ENCODE results near the gene HSD17B2.
"Not testable (repeated sequence)": the region's sequence is repeated elsewhere in the genome, so short reads cannot be mapped to it uniquely, and the experiment has no call there.

Gene HSD17B2

DNA sequence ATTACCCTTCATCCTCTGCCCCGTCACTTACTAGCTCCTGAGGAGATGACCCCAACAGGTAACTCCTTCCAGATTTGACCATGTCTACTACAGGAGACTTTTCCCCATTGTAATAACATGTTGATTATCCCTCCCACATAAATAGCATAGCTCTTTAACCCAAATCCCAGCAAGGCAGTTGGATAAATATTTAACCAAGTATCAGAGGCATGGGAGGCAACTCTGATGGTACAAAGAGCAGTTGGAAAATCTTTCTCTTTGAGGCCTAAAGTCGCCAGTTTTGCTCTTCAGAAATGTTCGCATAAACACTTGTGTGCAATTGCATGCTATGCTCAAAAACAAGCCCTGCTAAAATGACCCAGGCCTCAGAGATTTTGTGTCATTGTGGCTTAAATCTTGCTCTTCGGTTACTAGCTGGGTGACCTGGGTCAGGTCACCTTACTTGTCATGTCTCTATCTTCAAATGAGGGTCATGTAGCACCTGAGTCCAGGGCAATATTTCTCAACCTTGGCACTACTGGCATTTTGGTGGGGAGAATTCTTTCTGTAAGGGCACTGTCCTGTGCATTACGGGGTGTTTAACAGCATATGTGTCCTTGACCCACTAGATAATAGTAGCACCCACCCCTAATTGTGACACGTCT lies 48.8 kb downstream of the HSD17B2 start:
- DNase-seq, result no peak

DNA sequence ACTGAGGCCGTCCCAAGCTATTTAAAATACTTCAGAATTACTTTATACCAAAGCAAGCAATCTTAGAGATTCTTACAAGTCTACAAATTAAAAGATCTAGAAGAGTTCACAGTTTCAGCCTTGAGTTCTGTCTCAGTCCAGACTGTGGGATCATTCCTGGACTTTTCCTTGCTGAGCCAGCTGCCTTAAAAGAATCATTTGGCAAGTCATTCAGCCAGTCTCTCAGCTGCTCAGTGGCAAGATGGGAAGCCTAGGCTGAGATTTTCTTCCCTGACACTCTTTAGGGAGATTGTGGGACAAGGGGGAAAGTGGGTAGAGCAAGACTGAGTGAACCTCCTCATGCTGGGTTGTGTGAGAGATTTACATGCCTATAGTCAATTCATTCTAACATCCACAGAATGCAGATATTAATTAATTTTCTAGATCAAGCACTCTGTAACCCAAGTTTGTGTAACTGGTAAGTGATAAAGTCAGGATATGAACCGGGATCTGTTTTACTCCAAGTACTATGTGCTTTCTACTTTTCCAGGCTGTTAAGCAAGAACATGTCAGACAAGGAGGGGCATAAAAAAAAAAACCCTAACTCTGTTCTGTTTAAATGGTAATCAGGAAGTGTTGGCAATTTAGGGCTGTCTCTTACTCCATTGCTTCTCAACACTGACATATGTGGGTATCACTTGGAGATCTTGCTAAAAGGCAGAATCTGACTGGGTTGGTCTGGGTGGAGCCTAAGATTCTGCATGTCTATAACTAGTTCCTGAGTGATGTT lies 50.1 kb downstream of the HSD17B2 start:
- no peak for DNase-seq

DNA sequence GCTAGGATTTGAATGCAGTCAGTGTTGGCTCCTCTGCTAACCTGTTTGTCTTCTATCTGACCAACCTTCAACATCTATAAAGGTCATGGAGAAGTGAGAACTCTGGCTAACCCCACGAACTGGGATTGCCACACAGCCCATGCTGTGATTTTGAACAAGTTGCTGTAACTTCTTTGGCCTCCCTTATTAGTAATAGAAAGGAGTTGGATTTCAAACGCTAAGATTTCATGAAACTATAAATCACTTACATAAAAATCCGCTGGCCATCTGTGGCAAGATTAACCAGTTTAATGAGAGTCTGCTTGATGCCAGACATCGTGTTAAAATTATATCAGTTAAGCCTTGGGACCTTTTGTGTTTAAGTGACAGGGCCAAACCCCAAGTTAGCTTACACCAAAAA lies 53.4 kb downstream of the HSD17B2 start:
- DNase-seq, result no peak

DNA sequence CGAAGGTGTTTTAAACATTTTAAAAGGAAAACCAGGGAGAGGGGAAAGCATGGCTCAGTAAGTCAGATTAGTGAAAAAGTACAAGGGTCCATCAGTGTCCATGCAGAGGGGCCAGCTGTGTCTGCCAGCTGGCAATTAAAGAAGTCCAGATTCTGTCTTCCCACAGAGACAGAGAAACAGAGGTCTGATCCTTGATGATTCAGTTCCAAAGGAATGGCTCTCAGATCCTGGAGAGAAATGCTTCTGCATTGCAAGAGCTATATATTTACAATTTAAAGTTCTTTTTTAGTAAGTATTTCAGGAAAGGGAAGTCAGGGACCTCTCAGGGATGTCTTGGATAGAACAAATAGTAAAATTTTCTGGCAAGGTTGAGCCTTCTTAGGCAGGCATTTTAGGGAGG lies 56.2 kb downstream of the HSD17B2 start:
- DNase-seq, result no peak

DNA sequence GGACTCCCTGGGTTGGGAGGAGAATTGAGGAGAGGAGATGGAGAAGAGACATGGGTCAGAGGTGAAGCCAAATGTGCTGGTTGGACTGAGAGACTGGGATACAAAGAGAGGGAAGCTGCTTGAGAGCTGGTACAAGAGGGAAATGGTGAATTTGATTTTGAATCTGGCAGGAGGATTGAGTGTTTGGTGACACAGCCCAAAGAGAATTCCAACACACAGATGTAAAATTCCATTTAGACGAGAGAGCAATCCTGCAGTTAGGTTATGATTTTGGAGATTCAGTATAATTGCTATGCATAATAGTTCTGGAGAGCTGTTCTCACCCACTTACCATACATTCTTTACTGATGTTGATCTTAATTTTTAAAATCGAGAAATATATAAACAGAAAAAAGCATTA lies 57.7 kb downstream of the HSD17B2 start:
- no peak for DNase-seq

DNA sequence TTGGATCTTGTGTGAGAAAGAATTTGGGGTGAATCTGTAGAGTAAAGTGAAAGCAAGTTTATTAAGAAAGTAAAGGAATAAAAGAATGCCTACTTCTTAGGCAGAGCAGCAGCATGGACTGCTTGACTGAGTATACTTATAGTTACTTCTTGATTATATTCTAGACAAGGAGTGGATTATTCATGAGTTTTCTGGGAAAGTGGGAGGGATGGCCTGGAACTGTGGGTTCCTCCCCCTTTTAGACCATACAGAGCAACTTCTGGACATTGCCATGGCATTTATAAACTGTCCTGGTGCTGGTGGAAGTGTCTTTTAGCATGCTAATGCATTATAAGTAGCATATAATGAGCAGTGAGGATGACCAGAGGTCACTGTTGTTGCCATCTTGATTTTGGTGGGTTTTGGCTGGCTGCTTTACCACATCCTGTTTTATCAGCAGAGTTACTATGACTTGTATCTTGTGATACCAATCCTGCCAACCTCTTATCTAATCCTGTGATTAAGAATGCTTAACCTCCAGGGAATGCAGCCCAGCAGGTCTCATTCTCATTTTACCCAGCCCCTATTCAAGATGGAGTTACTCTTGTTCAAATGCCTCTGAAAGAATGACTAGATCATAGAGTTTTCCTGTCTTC lies 58.7 kb downstream of the HSD17B2 start:
- no peak for DNase-seq

DNA sequence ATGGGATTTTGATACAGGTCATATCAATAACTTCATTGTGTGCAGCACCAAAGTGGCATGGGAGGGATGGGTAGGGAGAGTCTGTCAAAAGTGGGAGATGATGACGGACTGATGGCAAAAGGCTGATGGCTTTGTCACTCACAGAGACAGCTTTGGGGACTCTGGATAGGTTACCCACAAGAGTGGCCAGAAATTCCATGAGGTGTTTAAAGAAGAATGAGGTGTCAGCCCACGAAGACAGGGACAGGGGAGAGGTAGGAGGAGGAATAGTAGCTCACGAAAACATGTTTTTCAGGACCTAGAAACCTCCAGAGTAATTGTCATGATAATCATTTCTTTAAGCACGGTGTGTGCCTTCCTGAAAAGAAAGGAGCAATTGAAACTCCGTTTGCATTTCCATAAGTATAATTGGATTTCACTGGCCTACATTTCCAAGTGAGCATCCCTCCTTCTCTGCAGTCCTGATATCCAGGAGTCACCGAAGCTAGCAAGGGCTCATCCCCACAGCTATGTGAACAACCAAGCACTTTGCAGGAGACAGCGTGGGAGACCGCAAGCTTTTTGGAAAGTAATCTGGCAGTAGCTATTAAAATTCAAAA lies 60.0 kb downstream of the HSD17B2 start:
- DNase-seq, result no peak

DNA sequence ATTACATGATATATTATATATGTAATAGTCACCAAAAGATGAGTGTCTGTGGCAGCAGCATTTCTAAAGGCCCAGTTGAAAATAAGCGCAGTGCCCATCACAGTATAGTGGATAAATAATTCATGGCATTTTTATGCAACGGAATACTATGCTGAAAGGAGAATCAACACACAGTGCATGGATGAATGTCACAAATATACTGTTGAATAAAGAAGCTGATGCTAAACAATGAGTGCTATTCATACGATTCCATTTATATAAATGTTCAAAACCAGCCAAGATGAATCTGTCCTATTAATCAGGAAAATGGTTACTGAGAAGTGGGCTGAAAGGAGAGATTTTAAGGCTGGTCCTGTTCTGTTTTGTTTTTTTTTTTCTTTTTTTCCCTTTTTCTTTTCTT lies 61.6 kb downstream of the HSD17B2 start:
- no peak for DNase-seq

DNA sequence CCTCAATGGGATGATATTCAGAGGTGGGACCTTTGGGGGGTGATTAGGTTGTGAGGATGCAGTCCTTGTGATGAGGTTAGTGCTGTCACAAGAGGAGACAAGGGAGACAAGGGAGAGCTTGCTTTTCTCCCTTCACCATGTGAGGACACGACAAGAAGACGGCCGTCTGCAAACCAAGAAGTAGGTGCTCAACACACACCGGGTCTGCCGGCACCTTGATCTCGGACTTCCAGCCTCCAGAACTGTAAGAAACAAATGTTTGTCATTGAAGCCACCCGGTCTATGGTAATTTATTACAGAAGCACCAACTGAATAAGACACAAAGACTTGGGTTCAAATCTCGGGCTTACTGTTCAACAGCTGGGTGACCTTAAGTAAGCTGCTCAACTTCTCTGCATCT lies 70.1 kb downstream of the HSD17B2 start:
- DNase-seq, result no peak

DNA sequence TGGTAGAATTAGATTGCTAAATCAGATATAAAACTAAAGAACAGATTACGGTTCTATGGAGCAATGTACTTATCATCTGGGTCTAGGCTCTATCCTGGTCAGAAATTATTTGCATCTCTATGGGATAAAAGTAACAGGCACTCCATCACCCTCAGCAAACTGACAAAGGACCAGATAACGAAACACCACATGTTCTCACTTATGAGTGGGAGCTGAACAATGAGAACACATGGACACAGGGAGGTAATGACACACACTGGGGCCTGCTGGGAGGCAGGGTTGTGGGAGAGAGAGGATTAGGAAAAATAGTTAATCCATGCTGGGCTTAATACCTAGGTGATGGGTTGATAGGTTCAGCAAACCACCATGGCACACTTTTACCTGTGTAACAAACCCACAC lies 73.0 kb downstream of the HSD17B2 start:
- no peak for DNase-seq

DNA sequence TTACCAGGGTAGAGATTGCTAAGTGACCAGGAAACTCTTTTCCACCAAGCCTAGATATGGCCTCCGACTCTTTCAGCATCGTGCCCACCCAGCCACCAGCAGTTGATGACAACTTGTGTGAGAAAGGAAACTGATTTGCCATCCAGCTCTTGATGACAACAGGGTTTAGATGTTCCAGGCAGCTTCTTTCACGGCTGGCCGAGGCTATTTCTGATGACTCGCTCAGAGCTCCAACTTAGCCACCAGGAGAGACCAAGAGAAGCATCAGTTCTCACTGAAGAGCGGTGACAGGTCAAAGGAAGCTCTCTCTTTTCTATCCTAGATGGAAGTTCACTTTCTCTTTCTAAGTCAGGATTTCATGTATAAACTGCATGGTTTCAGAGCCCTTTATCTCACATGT lies 73.7 kb downstream of the HSD17B2 start:
- DNase-seq, result no peak

DNA sequence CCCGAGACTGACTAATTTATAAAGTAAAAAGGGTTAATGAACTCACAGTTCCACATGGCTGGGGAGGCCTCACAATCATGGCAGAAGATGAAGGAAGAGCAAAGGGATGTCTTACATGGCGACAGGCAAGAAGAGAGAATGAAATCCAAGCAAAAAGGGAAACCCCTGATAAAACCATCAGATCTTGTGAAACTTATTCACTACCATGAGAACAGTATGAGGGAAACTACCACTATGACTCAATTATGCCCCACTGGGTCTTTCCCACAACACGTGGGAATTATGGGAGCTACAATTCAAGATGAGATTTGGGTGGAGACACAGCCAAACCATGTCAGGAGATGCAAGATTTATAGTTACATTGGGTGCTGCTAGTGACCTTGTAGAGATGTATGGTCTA lies 74.2 kb downstream of the HSD17B2 start:
- not testable (repeated sequence) for DNase-seq

DNA sequence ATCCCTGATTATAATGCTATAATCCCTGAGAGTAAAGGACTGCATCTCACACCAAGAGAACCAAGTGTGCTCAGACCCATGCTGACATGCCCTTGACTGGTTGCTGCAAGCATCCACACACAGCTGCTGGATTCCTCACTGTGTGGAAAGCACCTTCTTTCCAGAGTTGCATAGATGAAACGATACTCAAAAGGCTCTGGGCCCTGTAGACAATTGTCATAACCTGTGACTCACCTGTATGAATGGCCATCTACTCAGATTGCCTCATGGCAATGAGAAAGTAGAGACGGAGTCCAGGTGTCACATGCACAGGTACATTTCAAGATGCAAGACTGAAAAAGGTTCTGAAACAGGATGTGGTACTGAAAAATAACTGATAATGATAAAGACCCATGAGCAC lies 76.9 kb downstream of the HSD17B2 start:
- no peak for DNase-seq

DNA sequence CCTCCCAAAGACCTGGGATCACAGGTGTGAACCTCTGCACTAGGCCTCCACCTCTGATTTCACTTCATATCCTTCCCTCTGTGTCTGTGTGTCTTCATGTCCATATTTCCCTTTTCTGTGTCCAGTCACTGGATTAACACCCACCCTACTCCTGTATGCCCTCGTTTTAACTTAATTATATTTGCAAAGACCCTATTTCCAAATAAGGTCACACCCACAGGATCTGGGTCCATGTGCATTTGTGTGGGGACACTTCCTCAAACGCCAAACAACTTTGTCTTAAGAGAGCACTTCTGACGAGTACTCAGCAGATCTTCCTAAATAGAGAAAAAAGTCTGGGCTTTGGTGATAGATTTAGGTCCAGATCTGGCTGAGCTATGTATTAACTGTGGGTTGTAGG lies 78.7 kb downstream of the HSD17B2 start:
- no peak for DNase-seq

DNA sequence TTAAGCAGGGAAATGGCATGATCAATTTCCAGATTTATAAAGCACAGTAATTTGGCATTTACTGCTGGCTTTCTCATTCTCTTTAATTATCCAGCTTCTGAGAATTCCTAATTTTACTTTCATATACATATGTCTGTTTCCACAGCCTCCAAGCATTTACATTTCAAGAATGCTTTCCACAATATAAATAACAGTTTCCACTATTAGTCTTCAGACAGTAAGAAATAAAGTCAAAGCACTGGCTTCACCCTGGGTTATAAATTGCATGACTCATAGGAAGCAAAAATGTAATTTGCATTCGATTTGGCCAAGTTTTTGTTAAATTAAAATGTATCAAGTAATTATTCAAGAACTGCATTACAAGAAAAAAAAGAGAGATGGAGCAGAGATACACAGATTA lies 81.5 kb downstream of the HSD17B2 start:
- no peak for DNase-seq

DNA sequence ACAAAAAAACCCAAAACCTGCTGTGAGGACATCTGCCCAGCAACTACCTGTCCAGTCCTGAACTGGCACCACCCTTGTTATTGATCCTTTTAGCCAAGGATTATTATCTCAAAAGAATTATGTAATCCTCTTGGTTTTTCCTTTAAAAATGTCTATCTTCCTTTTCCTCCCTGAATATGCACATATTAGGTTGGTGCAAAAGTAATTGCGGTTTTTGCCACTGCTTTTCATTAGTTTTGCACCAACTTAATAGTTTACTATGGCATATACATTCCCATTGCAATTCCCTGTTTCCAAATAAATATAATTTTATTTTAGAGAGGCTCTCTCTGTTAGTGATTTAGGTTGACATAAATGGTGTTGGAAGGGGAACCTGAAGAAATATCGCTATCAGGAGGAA lies 83.7 kb downstream of the HSD17B2 start:
- no peak for DNase-seq

DNA sequence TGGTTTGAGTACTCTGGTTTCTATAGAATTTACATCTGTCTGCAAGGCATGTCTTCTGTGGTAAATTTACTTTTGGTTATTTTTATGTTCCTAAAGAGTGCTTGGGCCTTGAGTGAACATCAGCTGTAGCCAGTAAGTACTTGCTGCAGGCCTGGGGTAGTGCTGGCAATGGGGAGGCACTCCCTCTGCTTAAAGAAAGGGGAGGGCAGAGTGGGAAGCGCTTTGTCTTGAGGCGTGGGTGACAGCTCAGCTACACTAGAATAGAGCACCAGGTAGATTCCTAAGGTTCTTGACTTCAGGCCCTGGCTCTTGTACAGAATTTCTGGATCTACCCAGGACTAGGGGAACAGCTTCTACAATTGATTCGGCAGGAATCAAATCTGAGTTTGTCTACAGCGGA lies 84.4 kb downstream of the HSD17B2 start:
- no peak for DNase-seq

DNA sequence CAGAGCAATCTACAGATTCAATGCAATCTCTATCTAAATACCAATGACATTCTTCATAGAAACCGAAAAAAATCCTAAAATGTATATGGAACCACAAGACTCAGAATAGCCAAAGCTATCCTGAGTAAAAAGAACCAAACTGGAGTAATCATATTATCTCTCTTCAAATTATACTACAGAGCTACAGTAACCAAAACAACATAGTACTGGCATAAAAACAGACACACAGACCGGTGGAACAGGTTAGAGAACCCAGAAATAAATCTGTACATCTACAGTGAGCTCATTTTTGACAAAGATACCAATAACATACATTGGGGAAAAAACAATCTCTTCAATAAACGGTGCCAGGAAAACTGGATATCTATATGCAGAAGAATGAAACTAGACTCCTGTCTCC lies 89.6 kb downstream of the HSD17B2 start:
- no peak for DNase-seq

DNA sequence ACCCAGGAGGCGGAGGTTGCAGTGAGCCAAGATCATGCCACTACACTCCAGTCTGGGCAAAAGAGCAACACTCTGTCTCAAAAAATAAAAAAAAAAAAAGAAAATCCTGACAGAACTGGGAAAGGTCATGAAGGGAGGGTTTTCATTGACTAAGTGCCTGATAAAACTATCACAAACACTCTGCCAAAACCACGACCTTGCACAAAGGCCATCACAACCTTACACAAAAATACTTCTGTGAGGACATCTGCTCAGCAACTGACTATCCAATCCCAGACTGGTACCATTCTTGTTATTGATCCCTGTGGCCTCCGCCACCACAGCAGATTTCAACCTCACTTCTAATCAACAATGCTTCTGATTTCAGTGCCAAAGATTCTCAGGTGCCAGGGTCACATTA lies 94.8 kb downstream of the HSD17B2 start:
- no peak for DNase-seq

DNA sequence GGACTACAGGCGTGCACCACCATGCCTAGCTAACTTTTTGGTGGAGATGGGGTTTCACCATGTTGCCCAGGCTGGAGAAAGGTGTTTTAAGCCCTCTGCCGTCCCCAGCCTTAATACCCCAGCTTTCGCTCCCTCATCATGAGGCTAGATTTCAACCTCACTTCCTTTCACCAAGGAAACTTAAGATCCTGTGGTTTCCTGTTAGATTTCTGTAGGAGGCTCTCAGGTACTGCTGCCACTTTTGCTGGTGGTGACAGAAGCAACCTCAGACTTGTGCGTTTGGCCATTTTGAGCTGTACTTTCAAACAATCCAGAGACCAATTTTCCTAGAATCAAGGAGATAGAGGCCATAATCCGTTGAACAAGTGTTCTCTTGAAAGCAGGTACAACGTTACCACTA lies 98.7 kb downstream of the HSD17B2 start:
- no peak for DNase-seq

DNA sequence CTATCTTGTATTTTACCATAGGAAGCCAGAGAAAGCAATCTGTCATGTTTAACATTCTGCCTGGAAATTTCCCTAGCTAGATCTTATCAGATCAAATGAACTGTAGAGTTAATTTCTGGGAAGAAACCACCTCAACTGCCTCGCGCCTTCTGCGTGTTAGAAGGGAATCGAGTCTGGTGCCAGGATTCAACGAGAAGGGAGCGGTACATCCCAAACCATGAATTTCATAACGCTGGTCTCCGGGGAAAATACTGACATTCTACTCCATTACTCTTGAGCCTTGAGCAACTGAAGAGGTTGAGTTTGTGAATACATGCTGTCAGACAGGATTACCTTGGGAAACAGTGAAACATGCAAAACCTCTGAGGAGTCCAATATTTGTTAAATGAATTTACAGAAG lies 99.8 kb downstream of the HSD17B2 start:
- no peak for DNase-seq

DNA sequence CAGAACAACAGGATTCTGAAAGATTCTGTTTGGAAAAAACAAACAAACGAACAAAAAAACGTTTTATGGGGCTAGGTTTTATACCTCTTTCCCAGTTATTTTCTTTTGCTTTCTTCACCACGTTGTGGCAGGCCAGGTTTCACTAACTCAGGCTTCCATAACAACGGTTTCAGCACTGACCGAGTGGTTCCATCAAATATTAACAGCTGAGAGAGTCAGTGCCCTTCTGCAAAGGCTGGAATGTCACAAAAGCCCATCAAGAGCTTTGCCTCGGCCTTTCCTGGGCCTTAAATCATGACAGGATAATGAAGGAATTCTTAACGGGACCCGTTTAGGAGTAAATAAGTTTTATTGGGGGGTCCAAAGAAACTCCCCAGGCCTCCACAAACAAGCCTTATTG lies 100.8 kb downstream of the HSD17B2 start:
- no peak for DNase-seq

DNA sequence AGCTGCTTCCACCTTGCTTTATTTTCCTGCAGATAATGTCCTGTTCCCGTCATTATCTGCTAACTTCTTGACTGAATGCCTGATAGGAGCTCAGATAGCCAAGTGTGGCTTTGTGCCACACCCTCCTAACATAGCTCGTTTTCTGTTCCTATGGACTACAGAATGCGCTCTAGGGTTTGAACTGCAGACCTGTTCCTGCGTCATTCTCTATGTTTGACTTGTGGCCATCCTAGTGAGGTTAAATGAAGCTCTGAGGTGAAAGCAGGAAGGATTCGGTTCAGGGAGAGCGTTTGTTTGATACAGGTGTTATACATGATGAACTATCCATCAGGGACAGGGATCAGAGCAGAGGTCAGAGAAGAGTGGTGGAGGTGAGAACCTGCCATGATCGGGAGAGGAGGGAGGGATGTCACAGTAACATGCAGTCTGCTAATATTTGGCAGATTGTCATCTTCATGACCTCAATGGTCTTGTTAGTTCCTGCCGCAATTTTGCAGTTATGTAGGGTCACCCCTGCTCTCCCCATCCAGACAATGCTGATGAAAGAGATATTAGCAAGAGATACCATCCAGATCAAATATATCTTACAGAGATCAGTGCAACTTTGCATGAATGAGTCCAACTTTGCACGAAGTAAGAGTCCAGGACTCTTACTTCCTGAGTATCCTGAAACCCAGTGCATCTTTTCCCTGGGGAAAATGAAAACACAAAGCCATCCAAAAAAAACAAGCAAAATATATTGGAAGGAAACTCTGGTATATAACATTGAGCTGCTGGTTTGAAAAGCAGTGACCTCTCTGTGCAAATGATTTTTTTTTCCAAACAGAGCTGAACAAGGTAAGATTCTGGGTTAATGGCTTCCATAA lies 102.1 kb downstream of the HSD17B2 start:
- DNase-seq, result no peak

Data from GOT3 (cell line).